K562 (cell line): ENCODE data around the gene TCFL5. TPM values are rescaled to one million over a fixed set of nuclear protein-coding genes. Genes with fewer than 3 reads are reported as not detected.

Source experiments
- BDP1 ChIP-seq: IDR thresholded peaks from 3 replicates; pipeline ENCODE4 v1.6.1; 2011; ENCODE audit not compliant: insufficient read length, insufficient read depth
- BRF2 ChIP-seq: IDR thresholded peaks from 3 replicates; pipeline ENCODE4 v1.6.1; 2011; ENCODE audit warnings: borderline replicate concordance, mild to moderate bottlenecking; ENCODE audit not compliant: insufficient read length, insufficient read depth
- E2F5 ChIP-seq: sonication (generic); formaldehyde crosslinking; IDR thresholded peaks from 2 replicates; pipeline ENCODE4 v1.8.0; 2022; ENCODE audit warnings: mild to moderate bottlenecking, missing genetic modification reagents
- ESRRA ChIP-seq: fragments of 450-650 bp; IDR thresholded peaks from 2 replicates; pipeline ENCODE4 v1.6.1; 2014; ENCODE audit warnings: low read depth, mild to moderate bottlenecking, moderate library complexity, borderline replicate concordance
- GABPB1 ChIP-seq: sonication (generic); formaldehyde crosslinking; IDR thresholded peaks from 2 replicates; pipeline ENCODE4 v1.8.0; 2022; ENCODE audit warnings: mild to moderate bottlenecking, missing genetic modification reagents
- GATAD2A ChIP-seq: fragments of 450-650 bp; IDR thresholded peaks from 2 replicates; pipeline ENCODE4 v1.6.1; 2017
- HDAC1 ChIP-seq, 2 experiments: fragments of 450-650 bp; IDR thresholded peaks; 2 replicates each; pipeline ENCODE4 v1.6.1; 2016 to 2017; ENCODE audit warnings: inconsistent platforms in 1 of 2, mild to moderate bottlenecking in 1 of 2, moderate library complexity in 1 of 2
- IRF2 ChIP-seq: sonication (generic); formaldehyde crosslinking; IDR thresholded peaks from 2 replicates; pipeline ENCODE4 v1.8.1; 2022; ENCODE audit warnings: mild to moderate bottlenecking, missing genetic modification reagents
- LEF1 ChIP-seq: fragments of 450-650 bp; IDR thresholded peaks from 2 replicates; pipeline ENCODE4 v1.6.1; 2016; ENCODE audit warnings: mild to moderate bottlenecking
- NONO ChIP-seq, 2 experiments: fragments of 200-400 bp in 1 of 2; fragments of 450-650 bp in 1 of 2; formaldehyde crosslinking in 1 of 2; IDR thresholded peaks; 2 replicates each; pipeline ENCODE4 v1.6.1; 2017; ENCODE audit warnings: low read depth in 2 of 2, mild to moderate bottlenecking in 2 of 2, moderate library complexity in 2 of 2, low read length in 1 of 2
- PHF8 ChIP-seq: fragments of 200-600 bp; sonication (generic); IDR thresholded peaks from 2 replicates; pipeline ENCODE4 v1.6.1; 2012; ENCODE audit warnings: mixed run types, mild to moderate bottlenecking, inconsistent platforms, low read length, moderate library complexity, borderline replicate concordance
- POLR2A ChIP-seq: fragments of 450-650 bp; conservative IDR thresholded peaks from 2 replicates; pipeline ENCODE4 v1.6.1; 2016
- RBFOX2 ChIP-seq: fragments of 200-400 bp; formaldehyde crosslinking; IDR thresholded peaks from 2 replicates; pipeline ENCODE4 v1.6.1; 2017; ENCODE audit warnings: low read depth, mild to moderate bottlenecking, low read length, moderate library complexity
- TAL1 ChIP-seq: fragments of 450-650 bp; IDR thresholded peaks from 2 replicates; pipeline ENCODE4 v1.6.1; 2016; ENCODE audit warnings: mild to moderate bottlenecking
- TEAD1 ChIP-seq, 2 experiments: fragments of 450-650 bp in 1 of 2; sonication (generic) in 1 of 2; formaldehyde crosslinking; IDR thresholded peaks; 2 replicates each; pipeline versions ENCODE4 v1.4.0 to v1.8.0; 2020 to 2022; ENCODE audit warnings: mild to moderate bottlenecking in 2 of 2, missing genetic modification reagents in 1 of 2
- TEAD4 ChIP-seq, 2 experiments: sonication (generic) in 1 of 2; formaldehyde crosslinking in 1 of 2; IDR thresholded peaks; 2 replicates each; pipeline versions ENCODE4 v1.6.1 to v1.8.0; 2012 to 2022; ENCODE audit warnings: borderline replicate concordance in 1 of 2, inconsistent platforms in 1 of 2, low read length in 1 of 2, mild to moderate bottlenecking in 1 of 2, missing genetic modification reagents in 1 of 2
- TSHZ1 ChIP-seq: fragments of 250-450 bp; sonication (Bioruptor Pico); IDR thresholded peaks from 2 replicates; pipeline ENCODE4 v1.4.0; 2020; ENCODE audit warnings: mild to moderate bottlenecking, moderate library complexity
- ZBTB7A ChIP-seq: IDR thresholded peaks from 2 replicates; pipeline ENCODE4 v1.6.1; 2011; ENCODE audit warnings: low read depth, mild to moderate bottlenecking, low read length, moderate library complexity, borderline replicate concordance; ENCODE audit not compliant: control insufficient read depth
- ZFP30 ChIP-seq: fragments of 250-450 bp; sonication (Bioruptor Pico); IDR thresholded peaks from 2 replicates; pipeline ENCODE4 v1.8.0; 2022; ENCODE audit warnings: moderate library complexity, mild to moderate bottlenecking, inconsistent platforms, borderline replicate concordance
- ZNF263 ChIP-seq: sonication (generic); formaldehyde crosslinking; IDR thresholded peaks from 2 replicates; pipeline ENCODE4 v1.8.0; 2022; ENCODE audit warnings: mild to moderate bottlenecking, missing genetic modification reagents, borderline replicate concordance
- ZNF639 ChIP-seq, 2 experiments: fragments of 200-800 bp in 1 of 2; sonication (Bioruptor generic) in 1 of 2; sonication (generic) in 1 of 2; formaldehyde crosslinking in 1 of 2; IDR thresholded peaks in 1 of 2; conservative IDR thresholded peaks in 1 of 2; 2 replicates each; pipeline versions ENCODE4 v1.5.0 to v1.6.1; 2016 to 2020; ENCODE audit warnings: missing compliant biosample characterization in 1 of 2, missing genetic modification characterization in 1 of 2, missing genetic modification reagents in 1 of 2
- polyA plus RNA-seq, 8 experiments: library from polyadenylated mRNA; depleted of rRNA in 4 of 8; stranded (reverse) in 5 of 8; unstranded in 3 of 8; fragments of >200 nt; fragmentation: Nextera tagmentation in 2 of 8; fragmentation: Illumina TruSeq in 1 of 8; extraction: Ambion mirVana in 2 of 8; extraction: Trizol in 1 of 8; gene quantifications; 2 replicates each; pipeline versions ENCODE4 v1.2.1 to v1.2.3, GENCODE V29; 2011 to 2014; ENCODE audit warnings: inconsistent platforms in 1 of 8, missing spikeins in 1 of 8
- total RNA-seq, 7 experiments: library from RNA; depleted of rRNA in 6 of 7; stranded (reverse); fragments of >200 nt in 6 of 7; fragmentation: Illumina TruSeq in 2 of 7; extraction: Trizol in 2 of 7; gene quantifications; 2 replicates each; pipeline versions ENCODE4 v1.2.1 to v1.2.3, GENCODE V29; 2011 to 2021; ENCODE audit warnings: low replicate concordance in 1 of 7

Gene TCFL5
- total and polyA plus RNA-seq, 9 of the 15 experiments (the other 6 are each of a cell fraction or from before 2014, with no cell fraction given): 1.00 to 12.6 (median 9.1) TPM

- TF ChIP-seq ZNF639 (CRISPR knock-in tag; conservative IDR thresholded peaks at IDR 0.05 in 1 of 2, IDR thresholded peaks at IDR 0.05 in 1 of 2) (peak in 1 of 2 experiments; percentile 28; a peak in 1 of 4 replicates), E2F5 (CRISPR knock-in tag) (no peak), HDAC1 (IDR thresholded peaks at IDR 0.05) (peak in 1 of 2 experiments; percentile 84; a peak in 2 of 4 replicates), ZFP30 (CRISPR knock-in tag) (no peak), RBFOX2 (peak; percentile 45), LEF1 (no peak), GATAD2A (0 out of 2 replicates have a peak, but pooled peaks have one; percentile 56), TAL1 (no peak), ESRRA (no peak), PHF8 (peak; percentile 75; the same call in 1 of the 2 replicates), ZNF263 (CRISPR knock-in tag) (peak; percentile 92), TEAD1 (CRISPR knock-in tag; IDR thresholded peaks at IDR 0.05) (no peak), BDP1 (no peak), IRF2 (peak; percentile 99), ZBTB7A (peak; percentile 67; the same call in 1 of the 2 replicates), NONO (IDR thresholded peaks at IDR 0.05; ENCODE audit: low read depth in 2 of 2, low read length in 1 of 2) (0 out of 4 replicates have a peak, but pooled peaks of 1 of the 2 experiments have one; percentile 28), TSHZ1 (CRISPR knock-in tag) (no peak), TEAD4 (IDR thresholded peaks at IDR 0.05; ENCODE audit: low read length) (no peak), TEAD4 (CRISPR knock-in tag; IDR thresholded peaks at IDR 0.05; ENCODE audit: borderline replicate concordance) (no peak), GABPB1 (CRISPR knock-in tag) (no peak), POLR2A (peak; percentile 42; the same call in 1 of the 2 replicates), BRF2 (no peak)
Observed at GRCh38 chr20:62804627-62805154, 56.9 kb downstream of the TCFL5 start, which contains the start of gene OGFR (continued).
